Thyroid gland (tissue), 4 donors: Measurements from ENCODE around the gene UFSP2.

ENCODE experiments used
- CTCF ChIP-seq, 6 experiments: fragments of 200-600 bp in 3 of 6; fragments of 450-650 bp in 3 of 6; sonication (generic) in 3 of 6; IDR thresholded peaks; one replicate each; pipeline ENCODE4 v1.5.1; 2016 to 2019; ENCODE audit warnings: antibody characterized with exemption in 6 of 6, mild to moderate bottlenecking in 2 of 6, inconsistent platforms in 1 of 6, moderate library complexity in 1 of 6
- POLR2A ChIP-seq, 2 donors: fragments of 450-650 bp; IDR thresholded peaks; one replicate each; pipeline ENCODE4 v1.6.1; 2017; ENCODE audit warnings: antibody characterized with exemption in 2 of 2, mild to moderate bottlenecking in 2 of 2, moderate library complexity in 1 of 2

- TF ChIP-seq CTCF (IDR thresholded peaks at IDR 0.05) (no peak), POLR2A (IDR thresholded peaks at IDR 0.05) (no peak)
These were observed 42.2 kb upstream of the UFSP2 start for GRCh38 chr4:185467991-185468390.
